Activated CD8-positive, alpha-beta T cell treated with anti-CD3 and anti-CD28 coated beads for 36 hours (primary cell): ENCODE measurements around the gene MAGI2. TPM values are rescaled to one million over a fixed set of nuclear protein-coding genes. Genes with fewer than 3 reads are reported as not detected.

ENCODE experiments used
- ATAC-seq: fragments of 200-7000 bp; cut with Tn5 transposase; one replicate; pipeline ENCODE4 v1.10.0; 2021; ENCODE audit warnings: mild to moderate bottlenecking, moderate library complexity
- CTCF ChIA-PET: fragments of 350-600 bp; sonication (Branson Sonifier 250); formaldehyde crosslinking; loops from one replicate; lab custom pipeline; 2021; ENCODE audit warnings: antibody characterized with exemption; lab: Charles Lee
- POLR2A ChIA-PET: fragments of 350-600 bp; sonication (Branson Sonifier 250); formaldehyde crosslinking; loops from one replicate; lab custom pipeline; 2021; ENCODE audit warnings: antibody characterized with exemption; lab: Charles Lee
- DNase-seq: peaks from one replicate; pipeline ENCODE4 v3.0.0-alpha.2; 2020
- H3K27ac Mint-ChIP-seq: one replicate; pipeline ENCODE4 v1.8.0; 2021; ENCODE audit warnings: mild to moderate bottlenecking, mixed read lengths
- H3K27me3 Mint-ChIP-seq: one replicate; pipeline ENCODE4 v1.8.0; 2021; ENCODE audit warnings: mixed read lengths
- H3K36me3 Mint-ChIP-seq: one replicate; pipeline ENCODE4 v1.8.0; 2021; ENCODE audit warnings: low read depth, mixed read lengths
- H3K4me1 Mint-ChIP-seq: one replicate; pipeline ENCODE4 v1.8.0; 2021; ENCODE audit warnings: low read depth, mixed read lengths
- H3K4me3 Mint-ChIP-seq: one replicate; pipeline ENCODE4 v1.8.0; 2021; ENCODE audit warnings: mild to moderate bottlenecking, moderate library complexity, mixed read lengths
- H3K9me3 Mint-ChIP-seq: one replicate; pipeline ENCODE4 v1.8.0; 2021; ENCODE audit warnings: mixed read lengths
- intact Hi-C: fragments of 100-400 bp; cut with micrococcal nuclease; formaldehyde crosslinking; loops from one replicate; pipeline ENCODE4 v1.10.0; 2022
- total RNA-seq, 2 experiments: library from RNA; stranded (reverse); gene quantifications; one replicate each; pipeline ENCODE4 v1.2.3, GENCODE V29; 2021
- TF ChIP-seq, protein P1 (sequence below): fragments of 200-600 bp; IDR thresholded peaks from one replicate; pipeline ENCODE4 v1.8.0; 2022; ENCODE audit warnings: antibody characterized with exemption, mild to moderate bottlenecking

MAGI2 gene
- total RNA-seq, 2 experiments from 2014 or later = 0.04 to 0.09 TPM

GRCh38 chr7:78433421-78433820, 1020.0 kb downstream of the MAGI2 start:
- POLR2A ChIA-PET = no interaction called here
- Mint-ChIP-seq H3K27me3 (no peaks in the 10 kb centered on the region), H3K4me3 (no peak overlapping the region), H3K27ac (no peak overlapping the region), H3K36me3 (no peaks in the 10 kb centered on the region), H3K9me3 (no peaks in the 10 kb centered on the region), H3K4me1 (no peaks in the 10 kb centered on the region)
- intact Hi-C loops = no loop called here
- DNase-seq (no peak), ATAC-seq (no peak)
- CTCF ChIA-PET = no interaction called here
- TF ChIP-seq, protein P1, sequence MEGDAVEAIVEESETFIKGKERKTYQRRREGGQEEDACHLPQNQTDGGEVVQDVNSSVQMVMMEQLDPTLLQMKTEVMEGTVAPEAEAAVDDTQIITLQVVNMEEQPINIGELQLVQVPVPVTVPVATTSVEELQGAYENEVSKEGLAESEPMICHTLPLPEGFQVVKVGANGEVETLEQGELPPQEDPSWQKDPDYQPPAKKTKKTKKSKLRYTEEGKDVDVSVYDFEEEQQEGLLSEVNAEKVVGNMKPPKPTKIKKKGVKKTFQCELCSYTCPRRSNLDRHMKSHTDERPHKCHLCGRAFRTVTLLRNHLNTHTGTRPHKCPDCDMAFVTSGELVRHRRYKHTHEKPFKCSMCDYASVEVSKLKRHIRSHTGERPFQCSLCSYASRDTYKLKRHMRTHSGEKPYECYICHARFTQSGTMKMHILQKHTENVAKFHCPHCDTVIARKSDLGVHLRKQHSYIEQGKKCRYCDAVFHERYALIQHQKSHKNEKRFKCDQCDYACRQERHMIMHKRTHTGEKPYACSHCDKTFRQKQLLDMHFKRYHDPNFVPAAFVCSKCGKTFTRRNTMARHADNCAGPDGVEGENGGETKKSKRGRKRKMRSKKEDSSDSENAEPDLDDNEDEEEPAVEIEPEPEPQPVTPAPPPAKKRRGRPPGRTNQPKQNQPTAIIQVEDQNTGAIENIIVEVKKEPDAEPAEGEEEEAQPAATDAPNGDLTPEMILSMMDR = no peak

DNA sequence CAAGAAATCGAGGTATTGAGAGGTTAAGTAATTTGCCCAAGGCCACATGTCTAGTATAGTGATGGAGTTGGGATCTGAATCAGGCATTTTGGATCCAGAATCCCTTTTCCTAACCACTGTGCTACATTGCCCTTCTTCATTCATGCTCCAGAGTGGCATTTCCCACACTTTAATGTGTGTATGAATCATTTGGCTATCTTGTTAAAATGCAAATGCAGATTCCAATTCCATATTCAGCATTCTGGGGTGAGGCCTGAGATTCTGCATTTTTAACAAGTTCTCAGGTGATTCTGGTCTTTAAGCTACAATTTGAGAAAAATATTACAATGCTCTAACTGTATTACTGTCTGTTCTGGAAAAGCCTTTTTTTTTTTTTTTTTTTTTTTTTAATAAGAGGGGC, 1023.6 kb downstream of the MAGI2 start:
- POLR2A ChIA-PET = no interaction called here
- H3K27ac Mint-ChIP-seq = no peak overlapping the region
- no peak for DNase-seq
- TF ChIP-seq, protein P1 = no peak
- H3K36me3 Mint-ChIP-seq = no peaks in the 10 kb centered on the region
- intact Hi-C loops = no loop called here
- CTCF ChIA-PET = no interaction called here
- H3K4me3 Mint-ChIP-seq = no peak overlapping the region
- H3K9me3 Mint-ChIP-seq = no peaks in the 10 kb centered on the region
- no peaks in the 10 kb centered on the region for H3K4me1 Mint-ChIP-seq
- peaks cover 1% of the 10 kb centered on the region for H3K27me3 Mint-ChIP-seq
- no peak for ATAC-seq

GRCh38 chr7:78427209-78427608, 1026.3 kb downstream of the MAGI2 start:
- Mint-ChIP-seq H3K4me3 (no peak overlapping the region), H3K9me3 (peaks cover 2% of the 10 kb centered on the region), H3K27me3 (peaks cover 1% of the 10 kb centered on the region), H3K4me1 (no peaks in the 10 kb centered on the region), H3K36me3 (no peaks in the 10 kb centered on the region), H3K27ac (no peak overlapping the region)
- ChIA-PET POLR2A (no interaction called here), CTCF (no interaction called here)
- TF ChIP-seq, protein P1 = no peak
- ATAC-seq (no peak), DNase-seq (no peak)
- intact Hi-C loops = no loop called here

- Mint-ChIP-seq H3K36me3 (no peaks in the 10 kb centered on the region), H3K27me3 (no peaks in the 10 kb centered on the region), H3K9me3 (peaks cover 4% of the 10 kb centered on the region), H3K4me3 (no peak overlapping the region), H3K4me1 (no peaks in the 10 kb centered on the region), H3K27ac (no peak overlapping the region)
- TF ChIP-seq, protein P1 = no peak
- ChIA-PET POLR2A (no interaction called here), CTCF (no interaction called here)
- intact Hi-C loops = no loop called here
- no peak for ATAC-seq
- no peak for DNase-seq
Measured at GRCh38 chr7:78420001-78420400, 1033.5 kb downstream of the MAGI2 start.

GRCh38 chr7:78417180-78417853, 1036.2 kb downstream of the MAGI2 start:
- Mint-ChIP-seq H3K27ac (no peak overlapping the region), H3K9me3 (peaks cover 2% of the 10 kb centered on the region), H3K27me3 (no peaks in the 10 kb centered on the region), H3K36me3 (no peaks in the 10 kb centered on the region), H3K4me1 (no peaks in the 10 kb centered on the region), H3K4me3 (no peak overlapping the region)
- ChIA-PET POLR2A (no interaction called here), CTCF (no interaction called here)
- intact Hi-C loops = no loop called here
- TF ChIP-seq, protein P1 = no peak
- ATAC-seq = no peak
- DNase-seq = no peak
